HG03066 (cell line): ENCODE results near the gene SLC23A2.

Experiments used
- ATAC-seq: cut with Tn5 transposase; IDR thresholded peaks from one replicate; pipeline ENCODE4 v1.9.1; 2021; ENCODE audit warnings: low read depth; ENCODE audit not compliant: unreplicated experiment

Gene SLC23A2

GRCh38 chr20:4910951-4911350, 90.4 kb downstream of the SLC23A2 start:
- no peak for ATAC-seq

GRCh38 chr20:4905613-4906012, 95.7 kb downstream of the SLC23A2 start:
- no peak for ATAC-seq

- no peak for ATAC-seq
Observed at GRCh38 chr20:4905195-4905594, 96.1 kb downstream of the SLC23A2 start.

GRCh38 chr20:4904127-4904860, 97.0 kb downstream of the SLC23A2 start:
- ATAC-seq, result no peak

GRCh38 chr20:4902788-4903187, 98.5 kb downstream of the SLC23A2 start:
- ATAC-seq, result no peak

GRCh38 chr20:4901031-4901818, 100.1 kb downstream of the SLC23A2 start:
- no peak for ATAC-seq

GRCh38 chr20:4898282-4899244, 102.7 kb downstream of the SLC23A2 start:
- no peak for ATAC-seq

- no peak for ATAC-seq
Observed at GRCh38 chr20:4897600-4897999, 103.7 kb downstream of the SLC23A2 start.

- ATAC-seq, result no peak
Observed at GRCh38 chr20:4896971-4897497, 104.3 kb downstream of the SLC23A2 start.

- ATAC-seq, result no peak
Observed at GRCh38 chr20:4896119-4896702, 105.1 kb downstream of the SLC23A2 start.

GRCh38 chr20:4894981-4895381, 106.3 kb downstream of the SLC23A2 start:
- no peak for ATAC-seq

GRCh38 chr20:4894409-4894808, 106.9 kb downstream of the SLC23A2 start:
- no peak for ATAC-seq

GRCh38 chr20:4893709-4894108, 107.6 kb downstream of the SLC23A2 start:
- ATAC-seq, result no peak

GRCh38 chr20:4891997-4892396, 109.3 kb downstream of the SLC23A2 start:
- ATAC-seq, result no peak

- ATAC-seq, result no peak
Observed at GRCh38 chr20:4891190-4891763, 110.0 kb downstream of the SLC23A2 start.

- no peak for ATAC-seq
Observed at GRCh38 chr20:4889446-4889845, 111.9 kb downstream of the SLC23A2 start.

GRCh38 chr20:4887586-4887985, 113.7 kb downstream of the SLC23A2 start:
- ATAC-seq, result no peak

- ATAC-seq, result no peak
Observed at GRCh38 chr20:4886771-4887527, 114.4 kb downstream of the SLC23A2 start.

- no peak for ATAC-seq
Observed at GRCh38 chr20:4885877-4886276, 115.4 kb downstream of the SLC23A2 start.
